Trophoblast cell (in vitro differentiated cells and primary cell): ENCODE data around the gene TCF25.

Experiments used
- DNase-seq, 2 donors: peaks; one replicate each; pipeline ENCODE4 v3.0.0-alpha.2; 2016
- H2AFZ ChIP-seq: 2 replicates; pipeline ENCODE4 v1.6.1; 2013; ENCODE audit warnings: low read length, moderate library complexity, mild to moderate bottlenecking; ENCODE audit not compliant: insufficient read depth, poor library complexity
- H2AK5ac ChIP-seq: 2 replicates; pipeline ENCODE4 v1.6.1; 2013; ENCODE audit warnings: mild to moderate bottlenecking, low read length
- H2BK120ac ChIP-seq: 2 replicates; pipeline ENCODE4 v1.6.1; 2013; ENCODE audit warnings: low read length, mild to moderate bottlenecking, moderate library complexity; ENCODE audit not compliant: insufficient read depth, poor library complexity
- H2BK12ac ChIP-seq: 2 replicates; pipeline ENCODE4 v1.6.1; 2013; ENCODE audit warnings: mild to moderate bottlenecking, low read length, moderate library complexity
- H2BK5ac ChIP-seq: 2 replicates; pipeline ENCODE4 v1.6.1; 2013; ENCODE audit warnings: low read length, low read depth, moderate library complexity, mild to moderate bottlenecking; ENCODE audit not compliant: poor library complexity
- H3K14ac ChIP-seq: 2 replicates; pipeline ENCODE4 v1.6.1; 2013; ENCODE audit warnings: mild to moderate bottlenecking, low read length
- H3K18ac ChIP-seq: 2 replicates; pipeline ENCODE4 v1.6.1; 2013; ENCODE audit warnings: mild to moderate bottlenecking, low read length
- H3K23ac ChIP-seq: 2 replicates; pipeline ENCODE4 v1.6.1; 2013; ENCODE audit warnings: low read length
- H3K27ac ChIP-seq: 2 replicates; pipeline ENCODE4 v1.5.1; 2013; ENCODE audit warnings: low read depth, mild to moderate bottlenecking, inconsistent platforms, low read length, moderate library complexity
- H3K27me3 ChIP-seq: 2 replicates; pipeline ENCODE4 v1.6.1; 2013; ENCODE audit warnings: inconsistent platforms, mild to moderate bottlenecking, low read length, moderate library complexity; ENCODE audit not compliant: insufficient read depth
- H3K36me3 ChIP-seq, 2 experiments: 1 replicate in 1 of 2; 2 replicates in 1 of 2; pipeline ENCODE4 v1.6.1; 2013; ENCODE audit warnings: low read length in 2 of 2, mild to moderate bottlenecking in 2 of 2, moderate library complexity in 1 of 2; ENCODE audit not compliant: insufficient read depth in 2 of 2, control insufficient read depth in 1 of 2
- H3K4ac ChIP-seq: 2 replicates; pipeline ENCODE4 v1.6.1; 2013; ENCODE audit warnings: low read depth, mild to moderate bottlenecking, low read length, moderate library complexity
- H3K4me1 ChIP-seq, 2 experiments: 1 replicate in 1 of 2; 2 replicates in 1 of 2; pipeline ENCODE4 v1.6.1; 2013; ENCODE audit warnings: low read length in 2 of 2, mild to moderate bottlenecking in 2 of 2, moderate library complexity in 1 of 2; ENCODE audit not compliant: insufficient read depth in 2 of 2, control insufficient read depth in 1 of 2
- H3K4me2 ChIP-seq: 2 replicates; pipeline ENCODE4 v1.6.1; 2013; ENCODE audit warnings: inconsistent platforms, mild to moderate bottlenecking, low read length, moderate library complexity
- H3K4me3 ChIP-seq: 2 replicates; pipeline ENCODE4 v1.5.1; 2013; ENCODE audit warnings: mild to moderate bottlenecking, low read depth, low read length, inconsistent platforms
- H3K79me1 ChIP-seq: one replicate; pipeline ENCODE4 v1.6.1; 2013; ENCODE audit warnings: low read length
- H3K79me2 ChIP-seq: 2 replicates; pipeline ENCODE4 v1.6.1; 2013; ENCODE audit warnings: low read length, mild to moderate bottlenecking; ENCODE audit not compliant: control insufficient read depth, insufficient read depth, poor library complexity
- H3K9ac ChIP-seq: 2 replicates; pipeline ENCODE4 v1.6.1; 2013; ENCODE audit warnings: mild to moderate bottlenecking, low read length
- H3K9me3 ChIP-seq: 2 replicates; pipeline ENCODE4 v1.6.1; 2013; ENCODE audit warnings: low read depth, mild to moderate bottlenecking, control low read depth, inconsistent platforms, low read length; ENCODE audit not compliant: insufficient read depth
- H4K12ac ChIP-seq: 2 replicates; pipeline ENCODE4 v1.6.1; 2013; ENCODE audit warnings: low read depth, mild to moderate bottlenecking, low read length, moderate library complexity
- H4K8ac ChIP-seq: 2 replicates; pipeline ENCODE4 v1.6.1; 2013; ENCODE audit warnings: low read depth, mild to moderate bottlenecking, low read length, moderate library complexity
- H4K91ac ChIP-seq: one replicate; pipeline ENCODE4 v1.6.1; 2013; ENCODE audit warnings: low read depth, mild to moderate bottlenecking, low read length, moderate library complexity
- WGBS: extraction: QIAGEN DNeasy Blood & Tissue Kit; methylation state at CpG from one replicate; pipeline ENCODE4 v1.1.7; 2013; ENCODE audit warnings: missing lambda C conversion rate; ENCODE audit not compliant: insufficient read length, insufficient coverage; ENCODE audit errors: extremely low coverage; 5-methylcytosine and 5-hydroxymethylcytosine counted together

TCF25 gene

GRCh38 chr16:89910717-89911354, 37.4 kb downstream of the TCF25 start:
- Histone ChIP-seq H3K27ac (no peak overlapping the region), H4K91ac (no peak overlapping the region), H4K8ac (no peak overlapping the region), H3K23ac (no peak overlapping the region), H3K36me3 (peaks cover 64 to 71% of the 10 kb centered on the region in 2 experiments), H3K4ac (no peak overlapping the region), H2BK12ac (no peak overlapping the region), H3K79me1 (no peaks in the 10 kb centered on the region), H2AFZ (no peak overlapping the region), H2BK5ac (no peak overlapping the region), H3K14ac (no peak overlapping the region), H3K18ac (no peak overlapping the region), H3K79me2 (no peaks in the 10 kb centered on the region), H3K27me3 (no peaks in the 10 kb centered on the region), H3K4me3 (no peak overlapping the region), H3K4me1 (no peaks in the 10 kb centered on the region), H4K12ac (no peak overlapping the region), H2AK5ac (no peak overlapping the region), H3K9ac (no peak overlapping the region), H3K9me3 (peaks cover 19% of the 10 kb centered on the region), H3K4me2 (no peak overlapping the region), H2BK120ac (no peak overlapping the region)
- no peak for DNase-seq
- WGBS, result no CpG with 5 or more reads among the region's 27 CpGs

- no peak overlapping the region for H3K4me2 ChIP-seq
- peaks cover 58 to 65% of the 10 kb centered on the region in 2 experiments for H3K36me3 ChIP-seq
- H3K4me3 ChIP-seq, result no peak overlapping the region
- H4K91ac ChIP-seq, result no peak overlapping the region
- no peak overlapping the region for H3K18ac ChIP-seq
- H4K12ac ChIP-seq, result no peak overlapping the region
- no peak overlapping the region for H3K4ac ChIP-seq
- H3K79me2 ChIP-seq, result no peaks in the 10 kb centered on the region
- no peak overlapping the region for H2BK120ac ChIP-seq
- no peak overlapping the region for H3K27ac ChIP-seq
- no peak overlapping the region for H3K9ac ChIP-seq
- H3K23ac ChIP-seq, result no peak overlapping the region
- no peak overlapping the region for H2BK12ac ChIP-seq
- no peak overlapping the region for H2AK5ac ChIP-seq
- no peak for DNase-seq
- peaks cover 19% of the 10 kb centered on the region for H3K9me3 ChIP-seq
- H2AFZ ChIP-seq, result no peak overlapping the region
- H3K27me3 ChIP-seq, result no peaks in the 10 kb centered on the region
- WGBS, result no CpG with 5 or more reads among the region's 14 CpGs
- no peak overlapping the region for H4K8ac ChIP-seq
- H3K79me1 ChIP-seq, result no peaks in the 10 kb centered on the region
- H2BK5ac ChIP-seq, result no peak overlapping the region
- no peak overlapping the region for H3K14ac ChIP-seq
- H3K4me1 ChIP-seq, result no peaks in the 10 kb centered on the region
Observed at GRCh38 chr16:89911375-89911774, 38.0 kb downstream of the TCF25 start.

GRCh38 chr16:89912143-89912542, 38.8 kb downstream of the TCF25 start:
- Histone ChIP-seq H2BK120ac (no peak overlapping the region), H3K4me1 (no peaks in the 10 kb centered on the region), H3K27ac (no peak overlapping the region), H2BK5ac (no peak overlapping the region), H4K91ac (no peak overlapping the region), H3K79me1 (no peaks in the 10 kb centered on the region), H2AFZ (no peak overlapping the region), H2AK5ac (no peak overlapping the region), H3K4me3 (no peak overlapping the region), H3K27me3 (no peaks in the 10 kb centered on the region), H3K4ac (no peak overlapping the region), H3K18ac (no peak overlapping the region), H3K23ac (no peak overlapping the region), H3K9me3 (peaks cover 15% of the 10 kb centered on the region), H3K14ac (no peak overlapping the region), H4K8ac (no peak overlapping the region), H2BK12ac (no peak overlapping the region), H3K36me3 (peaks cover 50 to 58% of the 10 kb centered on the region in 2 experiments), H4K12ac (no peak overlapping the region), H3K9ac (no peak overlapping the region), H3K79me2 (no peaks in the 10 kb centered on the region), H3K4me2 (no peak overlapping the region)
- DNase-seq, result no peak
- no CpG with 5 or more reads among the region's 13 CpGs for WGBS

- H3K27me3 ChIP-seq, result no peaks in the 10 kb centered on the region
- DNase-seq, result no peak
- peaks cover 50 to 57% of the 10 kb centered on the region in 2 experiments for H3K36me3 ChIP-seq
- no peak overlapping the region for H4K91ac ChIP-seq
- H2BK12ac ChIP-seq, result no peak overlapping the region
- no peak overlapping the region for H4K8ac ChIP-seq
- H4K12ac ChIP-seq, result no peak overlapping the region
- H3K4me1 ChIP-seq, result peaks cover 0 to 1% of the 10 kb centered on the region in 2 experiments
- H3K18ac ChIP-seq, result no peak overlapping the region
- H3K4me2 ChIP-seq, result no peak overlapping the region
- no peak overlapping the region for H2BK120ac ChIP-seq
- no peak overlapping the region for H3K4ac ChIP-seq
- no peak overlapping the region for H2AFZ ChIP-seq
- H3K27ac ChIP-seq, result no peak overlapping the region
- H3K79me2 ChIP-seq, result no peaks in the 10 kb centered on the region
- H2BK5ac ChIP-seq, result no peak overlapping the region
- no peak overlapping the region for H2AK5ac ChIP-seq
- no peak overlapping the region for H3K23ac ChIP-seq
- no peak overlapping the region for H3K9ac ChIP-seq
- no peak overlapping the region for H3K4me3 ChIP-seq
- no peak overlapping the region for H3K14ac ChIP-seq
- peaks cover under 1% of the 10 kb centered on the region for H3K79me1 ChIP-seq
- WGBS, result no CpG with 5 or more reads among the region's 14 CpGs
- H3K9me3 ChIP-seq, result peaks cover 15% of the 10 kb centered on the region
Observed at GRCh38 chr16:89912627-89913026, 39.2 kb downstream of the TCF25 start.
